ENCODE data around the gene HOXB13.

Gene HOXB13

GRCh38 chr17:48725288-48726064, 3.1 kb downstream of the HOXB13 start:
- DNase-seq (ENCODE audit: low read depth) = no peak
- H3K4me3 ChIP-seq (ENCODE audit: low read depth, low read length) = no peak overlapping the region
- TF ChIP-seq CTCF (conservative IDR thresholded peaks at IDR 0.05; ENCODE audit: low read depth, low read length) = no peak

- no peak for TF ChIP-seq CTCF (conservative IDR thresholded peaks at IDR 0.05; ENCODE audit: low read depth, low read length)
- H3K4me3 ChIP-seq (ENCODE audit: low read depth, low read length) = no peak overlapping the region
- no peak for DNase-seq (ENCODE audit: low read depth)
Measured at GRCh38 chr17:48725004-48725287, 3.6 kb downstream of the HOXB13 start.

- no peak overlapping the region for H3K4me3 ChIP-seq (ENCODE audit: low read depth, low read length)
- peak; percentile 83 for DNase-seq (ENCODE audit: low read depth)
- peak; percentile 80 for TF ChIP-seq CTCF (conservative IDR thresholded peaks at IDR 0.05; ENCODE audit: low read depth, low read length)
Measured at GRCh38 chr17:48724251-48725003, 4.1 kb downstream of the HOXB13 start.

GRCh38 chr17:48723423-48724250, 4.9 kb downstream of the HOXB13 start:
- H3K4me3 ChIP-seq (ENCODE audit: low read depth, low read length) = no peak overlapping the region
- no peak for TF ChIP-seq CTCF (conservative IDR thresholded peaks at IDR 0.05; ENCODE audit: low read depth, low read length)
- DNase-seq (ENCODE audit: low read depth) = no peak

- no peak for TF ChIP-seq CTCF (conservative IDR thresholded peaks at IDR 0.05; ENCODE audit: low read depth, low read length)
- no peak for DNase-seq (ENCODE audit: low read depth)
- H3K4me3 ChIP-seq (ENCODE audit: low read depth, low read length) = no peak within 1 kb of the TSS
Measured at GRCh38 chr17:48722915-48723422, 5.6 kb downstream of the HOXB13 start, which contains the start of gene PRAC2. PRAC2 (plus strand) TSS chr17:48723185; CDS start chr17:48724411, 1,226 bp downstream.

- H3K4me3 ChIP-seq (ENCODE audit: low read depth, low read length) = no peak within 1 kb of the TSS
- TF ChIP-seq CTCF (conservative IDR thresholded peaks at IDR 0.05; ENCODE audit: low read depth, low read length) = no peak
- DNase-seq (ENCODE audit: low read depth) = no peak
Measured at GRCh38 chr17:48722201-48722907, 6.2 kb downstream of the HOXB13 start, which contains the start of gene PRAC1. PRAC1 (minus strand) TSS chr17:48722518; CDS start chr17:48722392, 126 bp downstream.

Measured in choroid plexus epithelial cell (primary cell).